SU-DHL-6 (cell line): ENCODE data around the gene DUSP22.

ENCODE experiments used
- EZH2phosphoT487 ChIP-seq: fragments of 200-600 bp; sonication (generic), shearing (Covaris generic); conservative IDR thresholded peaks from 2 replicates; pipeline ENCODE4 v1.6.1; 2018; ENCODE audit warnings: mild to moderate bottlenecking, antibody characterized with exemption, low read length, moderate library complexity, mixed read lengths
- TF ChIP-seq, protein P1 (sequence below): fragments of 200-600 bp; sonication (generic); IDR thresholded peaks from one replicate; pipeline ENCODE4 v1.5.1; 2017; ENCODE audit warnings: antibody characterized with exemption, mild to moderate bottlenecking, low read length, moderate library complexity; ENCODE audit not compliant: insufficient read depth, poor library complexity, severe bottlenecking

DNA sequence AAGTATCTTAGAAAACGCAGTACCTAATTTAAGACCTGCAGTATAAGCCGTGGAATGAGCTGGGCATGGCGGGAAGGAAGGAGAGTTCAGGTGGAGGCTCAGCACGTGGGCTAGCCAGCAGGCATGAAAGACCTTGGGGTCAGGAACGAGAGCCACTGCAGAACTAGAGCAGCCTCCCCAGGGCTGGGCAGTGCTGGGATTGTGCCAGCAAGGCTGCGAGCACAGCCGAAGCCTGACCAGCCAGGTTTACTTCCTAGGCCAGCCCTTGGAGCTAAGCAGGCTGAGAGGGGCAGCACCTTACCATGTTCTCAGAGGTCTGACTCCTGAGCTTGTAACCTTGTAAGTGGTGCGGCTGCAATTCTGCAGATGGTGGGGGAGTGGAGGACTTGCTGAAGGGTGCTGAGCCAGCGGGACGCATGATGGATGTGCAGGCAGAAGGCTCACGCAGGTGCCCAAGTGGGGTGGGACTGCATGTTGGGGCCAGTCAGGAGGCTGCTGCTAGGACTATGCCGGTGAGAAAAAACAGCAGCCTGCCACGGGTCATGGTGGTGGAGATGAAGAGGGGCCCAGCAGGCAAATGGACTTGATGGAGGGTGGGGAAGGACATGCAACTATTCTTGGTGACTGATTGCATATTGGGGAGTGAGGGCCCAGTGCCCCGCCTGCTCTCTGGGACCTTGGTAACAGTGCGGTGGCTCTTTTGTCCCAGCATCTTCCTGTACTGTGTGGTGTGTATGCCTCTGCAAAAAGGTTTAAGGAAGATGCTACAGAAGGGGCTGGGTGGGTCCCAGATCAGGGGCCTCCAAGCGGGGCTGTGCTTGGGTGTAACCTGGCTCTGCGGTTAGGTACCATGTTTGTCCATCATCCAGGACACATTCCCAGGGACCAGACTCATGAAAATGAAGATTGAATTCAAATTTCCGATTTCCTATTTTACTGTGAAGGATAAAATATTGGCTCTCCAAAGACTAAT lies 61.6 kb downstream of the DUSP22 start:
- TF ChIP-seq, protein P1, sequence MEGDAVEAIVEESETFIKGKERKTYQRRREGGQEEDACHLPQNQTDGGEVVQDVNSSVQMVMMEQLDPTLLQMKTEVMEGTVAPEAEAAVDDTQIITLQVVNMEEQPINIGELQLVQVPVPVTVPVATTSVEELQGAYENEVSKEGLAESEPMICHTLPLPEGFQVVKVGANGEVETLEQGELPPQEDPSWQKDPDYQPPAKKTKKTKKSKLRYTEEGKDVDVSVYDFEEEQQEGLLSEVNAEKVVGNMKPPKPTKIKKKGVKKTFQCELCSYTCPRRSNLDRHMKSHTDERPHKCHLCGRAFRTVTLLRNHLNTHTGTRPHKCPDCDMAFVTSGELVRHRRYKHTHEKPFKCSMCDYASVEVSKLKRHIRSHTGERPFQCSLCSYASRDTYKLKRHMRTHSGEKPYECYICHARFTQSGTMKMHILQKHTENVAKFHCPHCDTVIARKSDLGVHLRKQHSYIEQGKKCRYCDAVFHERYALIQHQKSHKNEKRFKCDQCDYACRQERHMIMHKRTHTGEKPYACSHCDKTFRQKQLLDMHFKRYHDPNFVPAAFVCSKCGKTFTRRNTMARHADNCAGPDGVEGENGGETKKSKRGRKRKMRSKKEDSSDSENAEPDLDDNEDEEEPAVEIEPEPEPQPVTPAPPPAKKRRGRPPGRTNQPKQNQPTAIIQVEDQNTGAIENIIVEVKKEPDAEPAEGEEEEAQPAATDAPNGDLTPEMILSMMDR: no peak
- no peak for TF ChIP-seq EZH2phosphoT487
